HEK293 (cell line): ENCODE measurements around the gene XK.
"Not testable (repeated sequence)": the region's sequence is repeated elsewhere in the genome, so short reads cannot be mapped to it uniquely, and the experiment has no call there.

Source experiments
- CTCF ChIA-PET: fragments of 350-600 bp; formaldehyde crosslinking; extraction: SDS; loops from one replicate; lab custom pipeline; 2021; ENCODE audit warnings: antibody characterized with exemption; lab: Yijun Ruan, JAX
- POLR2A ChIA-PET: fragments of 300-600 bp; formaldehyde crosslinking; extraction: SDS; loops from one replicate; lab custom pipeline; 2020; ENCODE audit warnings: antibody characterized with exemption, inconsistent platforms; lab: Yijun Ruan, JAX
- H3K27ac ChIP-seq: fragments of 200-500 bp; sonication (Bioruptor generic); 2 replicates; pipeline ENCODE4 v1.5.1; 2014; ENCODE audit warnings: low read depth, low read length, control low read depth, inconsistent platforms; ENCODE audit errors: extremely low read depth
- H3K36me3 ChIP-seq, 2 experiments: fragments of 200-500 bp in 1 of 2; sonication (Bioruptor generic) in 1 of 2; 1 replicate in 1 of 2; 2 replicates in 1 of 2; pipeline ENCODE4 v1.5.1; 2014 to 2017; ENCODE audit warnings: inconsistent platforms in 2 of 2, low read length in 2 of 2; ENCODE audit not compliant: control insufficient read depth in 2 of 2, insufficient read depth in 1 of 2
- H3K4me1 ChIP-seq: fragments of 200-500 bp; sonication (Bioruptor generic); 2 replicates; pipeline ENCODE4 v1.5.1; 2014; ENCODE audit warnings: mild to moderate bottlenecking, low read length, inconsistent platforms; ENCODE audit not compliant: control insufficient read depth, insufficient read depth
- H3K4me3 ChIP-seq: 2 replicates; pipeline ENCODE4 v1.5.1; 2011; ENCODE audit warnings: low read depth, mild to moderate bottlenecking, control low read depth, low read length, moderate library complexity
- H3K9me3 ChIP-seq: fragments of 200-500 bp; sonication (Bioruptor generic); 2 replicates; pipeline ENCODE4 v1.5.1; 2014; ENCODE audit warnings: low read depth, low read length, inconsistent platforms; ENCODE audit not compliant: control insufficient read depth, insufficient read depth
- SETDB1 ChIP-seq: IDR thresholded peaks from one replicate; pipeline ENCODE4 v1.6.1; 2017; ENCODE audit warnings: mild to moderate bottlenecking, low read length, moderate library complexity, mixed read lengths; ENCODE audit not compliant: insufficient read length
- SP2 ChIP-seq: fragments of 450-650 bp; formaldehyde crosslinking; IDR thresholded peaks from 2 replicates; pipeline ENCODE4 v1.5.1; 2016; ENCODE audit warnings: missing biosample characterization, missing genetic modification characterization
- SP3 ChIP-seq: fragments of 450-650 bp; formaldehyde crosslinking; IDR thresholded peaks from 2 replicates; pipeline ENCODE4 v1.5.1; 2016; ENCODE audit warnings: missing biosample characterization, missing genetic modification characterization
- ZBTB1 ChIP-seq: fragments of 450-650 bp; formaldehyde crosslinking; IDR thresholded peaks from 2 replicates; pipeline ENCODE4 v1.5.1; 2016; ENCODE audit warnings: missing biosample characterization, missing genetic modification characterization
- ZBTB7A ChIP-seq: fragments of 450-650 bp; formaldehyde crosslinking; IDR thresholded peaks from 2 replicates; pipeline ENCODE4 v1.5.1; 2016; ENCODE audit warnings: low read depth, missing biosample characterization, missing genetic modification characterization
- ZNF146 ChIP-seq: fragments of 450-650 bp; formaldehyde crosslinking; IDR thresholded peaks from 2 replicates; pipeline ENCODE4 v1.5.1; 2016; ENCODE audit warnings: missing biosample characterization, missing genetic modification characterization
- ZNF223 ChIP-seq: fragments of 450-650 bp; formaldehyde crosslinking; IDR thresholded peaks from 2 replicates; pipeline ENCODE4 v1.5.1; 2016; ENCODE audit warnings: missing biosample characterization, missing genetic modification characterization
- ZNF324 ChIP-seq: fragments of 450-650 bp; formaldehyde crosslinking; IDR thresholded peaks from 2 replicates; pipeline ENCODE4 v1.5.1; 2016; ENCODE audit warnings: missing biosample characterization, missing genetic modification characterization
- ZNF433 ChIP-seq: fragments of 450-650 bp; formaldehyde crosslinking; IDR thresholded peaks from 2 replicates; pipeline ENCODE4 v1.5.1; 2016; ENCODE audit warnings: missing biosample characterization, missing genetic modification characterization, low read depth
- ZNF473 ChIP-seq: fragments of 450-650 bp; formaldehyde crosslinking; IDR thresholded peaks from 2 replicates; pipeline ENCODE4 v1.5.1; 2017; ENCODE audit warnings: missing biosample characterization, missing genetic modification characterization
- ZNF530 ChIP-seq: fragments of 450-650 bp; formaldehyde crosslinking; IDR thresholded peaks from 2 replicates; pipeline ENCODE4 v1.5.1; 2016; ENCODE audit warnings: low read depth, missing biosample characterization, missing genetic modification characterization
- ZNF544 ChIP-seq: fragments of 450-650 bp; formaldehyde crosslinking; IDR thresholded peaks from 2 replicates; pipeline ENCODE4 v1.5.0; 2017; ENCODE audit warnings: missing biosample characterization, missing genetic modification characterization
- ZNF600 ChIP-seq: fragments of 450-650 bp; formaldehyde crosslinking; IDR thresholded peaks from 2 replicates; pipeline ENCODE4 v1.5.1; 2016; ENCODE audit warnings: missing biosample characterization, missing genetic modification characterization
- TF ChIP-seq, protein P1 (sequence below): fragments of 450-650 bp; formaldehyde crosslinking; IDR thresholded peaks from 2 replicates; pipeline ENCODE4 v1.5.1; 2016; ENCODE audit warnings: missing biosample characterization, missing genetic modification characterization
- TF ChIP-seq, protein P2 (sequence below): fragments of 450-650 bp; formaldehyde crosslinking; IDR thresholded peaks from 2 replicates; pipeline ENCODE4 v1.5.1; 2016; ENCODE audit warnings: missing biosample characterization, missing genetic modification characterization
- TF ChIP-seq, protein P3 (sequence below): IDR thresholded peaks from 2 replicates; pipeline ENCODE4 v1.6.1; 2011; ENCODE audit warnings: mild to moderate bottlenecking, low read depth, low read length, borderline replicate concordance
- TF ChIP-seq, protein P4 (sequence below): fragments of 450-650 bp; formaldehyde crosslinking; IDR thresholded peaks from 2 replicates; pipeline ENCODE4 v1.5.1; 2016; ENCODE audit warnings: missing biosample characterization, missing genetic modification characterization, borderline replicate concordance
- TF ChIP-seq, protein P5 (sequence below): fragments of 450-650 bp; formaldehyde crosslinking; optimal IDR thresholded peaks from 2 replicates; pipeline ENCODE3; 2016; ENCODE audit warnings: missing biosample characterization, mild to moderate bottlenecking, missing genetic modification characterization
- TF ChIP-seq, protein P6 (sequence below): fragments of 450-650 bp; formaldehyde crosslinking; IDR thresholded peaks from 2 replicates; pipeline ENCODE4 v1.5.1; 2016; ENCODE audit warnings: missing biosample characterization, missing genetic modification characterization

The XK gene

DNA sequence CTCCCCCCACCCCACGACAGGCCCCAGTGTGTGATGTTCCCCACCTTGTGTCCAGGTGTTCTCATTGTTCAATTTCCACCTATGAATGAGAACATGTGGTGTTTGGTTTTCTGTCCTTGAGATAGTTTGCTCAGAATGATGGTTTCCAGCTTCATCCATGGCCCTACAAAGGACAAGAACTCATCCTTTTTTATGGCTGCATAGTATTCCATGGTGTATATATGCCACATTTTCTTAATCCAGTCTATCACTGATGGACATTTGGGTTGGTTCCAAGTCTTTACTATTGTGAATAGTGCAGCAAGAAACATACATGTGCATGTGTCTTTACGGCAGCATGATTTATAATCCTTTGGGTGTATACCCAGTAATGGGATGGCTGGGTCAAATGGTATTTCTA lies 34.7 kb upstream of the XK start:
- H3K9me3 ChIP-seq, H3K4me1 ChIP-seq, CTCF ChIA-PET, H3K4me3 ChIP-seq, H3K27ac ChIP-seq, H3K36me3 ChIP-seq, POLR2A ChIA-PET: not testable (repeated sequence)
- TF ChIP-seq ZNF146 (tag by site-specific recombination) = peak; percentile 82

DNA sequence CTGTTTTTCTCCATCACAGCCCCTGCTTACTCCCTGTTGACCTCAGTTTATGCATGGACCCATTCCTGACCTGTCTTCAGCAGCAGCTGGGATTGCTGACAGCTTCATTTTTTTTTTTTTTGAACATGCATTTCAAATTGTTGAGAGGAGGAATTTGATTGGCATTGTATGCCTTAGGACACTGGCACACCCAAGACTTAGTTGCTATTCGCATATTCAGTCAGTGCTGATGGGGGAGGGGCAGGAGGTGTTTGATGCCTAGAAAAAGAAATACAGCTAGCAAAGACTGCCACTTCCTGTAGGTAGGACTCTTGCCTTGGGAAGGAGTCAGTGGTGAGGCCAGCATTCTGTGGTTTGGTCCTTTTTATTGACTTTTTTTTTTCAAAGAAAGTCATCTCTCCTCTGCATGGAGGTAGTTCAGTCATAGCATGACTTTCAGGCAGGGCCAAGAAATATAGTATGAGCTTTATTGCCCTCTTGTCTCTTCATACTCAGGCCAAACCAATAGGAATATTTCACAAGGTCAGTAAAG lies 33.6 kb upstream of the XK start:
- TF ChIP-seq ZBTB7A (tag by site-specific recombination) (no peak), ZNF324 (no peak), ZNF473 (tag by site-specific recombination) (no peak), ZBTB1 (tag by site-specific recombination) (no peak)
- TF ChIP-seq, protein P1, sequence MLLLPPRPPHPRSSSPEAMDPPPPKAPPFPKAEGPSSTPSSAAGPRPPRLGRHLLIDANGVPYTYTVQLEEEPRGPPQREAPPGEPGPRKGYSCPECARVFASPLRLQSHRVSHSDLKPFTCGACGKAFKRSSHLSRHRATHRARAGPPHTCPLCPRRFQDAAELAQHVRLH (tag by site-specific recombination) = no peak
- no peaks in the 10 kb centered on the region for H3K36me3 ChIP-seq

DNA sequence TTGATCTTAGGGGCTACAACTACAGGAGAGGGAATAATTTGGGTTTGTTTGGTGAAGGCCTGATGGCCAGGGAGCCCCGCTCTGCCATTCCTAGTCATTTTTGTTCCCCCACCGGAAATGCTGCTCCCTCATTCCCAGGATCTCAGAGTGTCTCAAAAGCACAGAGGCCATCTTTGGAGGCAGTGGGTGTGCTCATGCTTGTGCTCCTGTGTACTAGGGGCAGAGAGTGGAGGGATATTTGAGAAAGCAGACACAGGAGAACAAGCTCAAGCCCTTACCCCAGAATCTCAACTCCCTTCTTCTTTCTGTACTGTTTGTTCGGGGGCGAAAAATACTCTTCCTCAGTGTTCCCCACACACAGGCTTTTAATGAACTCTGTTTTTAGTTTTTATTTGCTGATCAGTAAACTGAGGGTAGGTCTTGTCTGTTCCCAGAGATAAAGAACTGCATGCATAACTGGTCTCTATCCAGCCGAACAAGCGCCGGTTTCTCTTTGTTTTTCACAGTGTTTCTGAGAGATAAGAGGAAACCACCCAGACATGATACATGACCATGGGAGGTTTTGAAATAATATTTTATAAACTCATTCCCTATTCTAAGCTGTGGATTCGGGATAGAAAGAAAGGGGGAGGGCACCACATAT lies 32.9 kb upstream of the XK start:
- H3K4me1 ChIP-seq = no peaks in the 10 kb centered on the region
- CTCF ChIA-PET = no interaction called here
- POLR2A ChIA-PET = no interaction called here
- H3K9me3 ChIP-seq = no peaks in the 10 kb centered on the region
- H3K36me3 ChIP-seq = no peaks in the 10 kb centered on the region
- TF ChIP-seq SP3 (tag by site-specific recombination) = no peak
- no peak for TF ChIP-seq SP2 (tag by site-specific recombination)
- TF ChIP-seq, protein P2, sequence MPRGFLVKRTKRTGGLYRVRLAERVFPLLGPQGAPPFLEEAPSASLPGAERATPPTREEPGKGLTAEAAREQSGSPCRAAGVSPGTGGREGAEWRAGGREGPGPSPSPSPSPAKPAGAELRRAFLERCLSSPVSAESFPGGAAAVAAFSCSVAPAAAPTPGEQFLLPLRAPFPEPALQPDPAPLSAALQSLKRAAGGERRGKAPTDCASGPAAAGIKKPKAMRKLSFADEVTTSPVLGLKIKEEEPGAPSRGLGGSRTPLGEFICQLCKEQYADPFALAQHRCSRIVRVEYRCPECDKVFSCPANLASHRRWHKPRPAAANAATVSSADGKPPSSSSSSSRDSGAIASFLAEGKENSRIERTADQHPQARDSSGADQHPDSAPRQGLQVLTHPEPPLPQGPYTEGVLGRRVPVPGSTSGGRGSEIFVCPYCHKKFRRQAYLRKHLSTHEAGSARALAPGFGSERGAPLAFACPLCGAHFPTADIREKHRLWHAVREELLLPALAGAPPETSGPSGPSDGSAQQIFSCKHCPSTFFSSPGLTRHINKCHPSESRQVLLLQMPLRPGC (tag by site-specific recombination) = no peak
- TF ChIP-seq ZNF544 (tag by site-specific recombination) = no peak
- no peak for TF ChIP-seq ZNF530
- TF ChIP-seq, protein P3, sequence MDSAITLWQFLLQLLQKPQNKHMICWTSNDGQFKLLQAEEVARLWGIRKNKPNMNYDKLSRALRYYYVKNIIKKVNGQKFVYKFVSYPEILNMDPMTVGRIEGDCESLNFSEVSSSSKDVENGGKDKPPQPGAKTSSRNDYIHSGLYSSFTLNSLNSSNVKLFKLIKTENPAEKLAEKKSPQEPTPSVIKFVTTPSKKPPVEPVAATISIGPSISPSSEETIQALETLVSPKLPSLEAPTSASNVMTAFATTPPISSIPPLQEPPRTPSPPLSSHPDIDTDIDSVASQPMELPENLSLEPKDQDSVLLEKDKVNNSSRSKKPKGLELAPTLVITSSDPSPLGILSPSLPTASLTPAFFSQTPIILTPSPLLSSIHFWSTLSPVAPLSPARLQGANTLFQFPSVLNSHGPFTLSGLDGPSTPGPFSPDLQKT = no peak
- no peak for TF ChIP-seq ZNF433
- no peak for TF ChIP-seq ZBTB1 (tag by site-specific recombination)
- TF ChIP-seq ZNF324 = no peak
- no peak for TF ChIP-seq ZNF223 (tag by site-specific recombination)
- TF ChIP-seq ZNF600 = no peak
- TF ChIP-seq, protein P4, sequence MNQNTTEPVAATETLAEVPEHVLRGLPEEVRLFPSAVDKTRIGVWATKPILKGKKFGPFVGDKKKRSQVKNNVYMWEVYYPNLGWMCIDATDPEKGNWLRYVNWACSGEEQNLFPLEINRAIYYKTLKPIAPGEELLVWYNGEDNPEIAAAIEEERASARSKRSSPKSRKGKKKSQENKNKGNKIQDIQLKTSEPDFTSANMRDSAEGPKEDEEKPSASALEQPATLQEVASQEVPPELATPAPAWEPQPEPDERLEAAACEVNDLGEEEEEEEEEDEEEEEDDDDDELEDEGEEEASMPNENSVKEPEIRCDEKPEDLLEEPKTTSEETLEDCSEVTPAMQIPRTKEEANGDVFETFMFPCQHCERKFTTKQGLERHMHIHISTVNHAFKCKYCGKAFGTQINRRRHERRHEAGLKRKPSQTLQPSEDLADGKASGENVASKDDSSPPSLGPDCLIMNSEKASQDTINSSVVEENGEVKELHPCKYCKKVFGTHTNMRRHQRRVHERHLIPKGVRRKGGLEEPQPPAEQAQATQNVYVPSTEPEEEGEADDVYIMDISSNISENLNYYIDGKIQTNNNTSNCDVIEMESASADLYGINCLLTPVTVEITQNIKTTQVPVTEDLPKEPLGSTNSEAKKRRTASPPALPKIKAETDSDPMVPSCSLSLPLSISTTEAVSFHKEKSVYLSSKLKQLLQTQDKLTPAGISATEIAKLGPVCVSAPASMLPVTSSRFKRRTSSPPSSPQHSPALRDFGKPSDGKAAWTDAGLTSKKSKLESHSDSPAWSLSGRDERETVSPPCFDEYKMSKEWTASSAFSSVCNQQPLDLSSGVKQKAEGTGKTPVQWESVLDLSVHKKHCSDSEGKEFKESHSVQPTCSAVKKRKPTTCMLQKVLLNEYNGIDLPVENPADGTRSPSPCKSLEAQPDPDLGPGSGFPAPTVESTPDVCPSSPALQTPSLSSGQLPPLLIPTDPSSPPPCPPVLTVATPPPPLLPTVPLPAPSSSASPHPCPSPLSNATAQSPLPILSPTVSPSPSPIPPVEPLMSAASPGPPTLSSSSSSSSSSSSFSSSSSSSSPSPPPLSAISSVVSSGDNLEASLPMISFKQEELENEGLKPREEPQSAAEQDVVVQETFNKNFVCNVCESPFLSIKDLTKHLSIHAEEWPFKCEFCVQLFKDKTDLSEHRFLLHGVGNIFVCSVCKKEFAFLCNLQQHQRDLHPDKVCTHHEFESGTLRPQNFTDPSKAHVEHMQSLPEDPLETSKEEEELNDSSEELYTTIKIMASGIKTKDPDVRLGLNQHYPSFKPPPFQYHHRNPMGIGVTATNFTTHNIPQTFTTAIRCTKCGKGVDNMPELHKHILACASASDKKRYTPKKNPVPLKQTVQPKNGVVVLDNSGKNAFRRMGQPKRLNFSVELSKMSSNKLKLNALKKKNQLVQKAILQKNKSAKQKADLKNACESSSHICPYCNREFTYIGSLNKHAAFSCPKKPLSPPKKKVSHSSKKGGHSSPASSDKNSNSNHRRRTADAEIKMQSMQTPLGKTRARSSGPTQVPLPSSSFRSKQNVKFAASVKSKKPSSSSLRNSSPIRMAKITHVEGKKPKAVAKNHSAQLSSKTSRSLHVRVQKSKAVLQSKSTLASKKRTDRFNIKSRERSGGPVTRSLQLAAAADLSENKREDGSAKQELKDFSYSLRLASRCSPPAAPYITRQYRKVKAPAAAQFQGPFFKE = no peak
- no peak for TF ChIP-seq SETDB1
- TF ChIP-seq, protein P5, sequence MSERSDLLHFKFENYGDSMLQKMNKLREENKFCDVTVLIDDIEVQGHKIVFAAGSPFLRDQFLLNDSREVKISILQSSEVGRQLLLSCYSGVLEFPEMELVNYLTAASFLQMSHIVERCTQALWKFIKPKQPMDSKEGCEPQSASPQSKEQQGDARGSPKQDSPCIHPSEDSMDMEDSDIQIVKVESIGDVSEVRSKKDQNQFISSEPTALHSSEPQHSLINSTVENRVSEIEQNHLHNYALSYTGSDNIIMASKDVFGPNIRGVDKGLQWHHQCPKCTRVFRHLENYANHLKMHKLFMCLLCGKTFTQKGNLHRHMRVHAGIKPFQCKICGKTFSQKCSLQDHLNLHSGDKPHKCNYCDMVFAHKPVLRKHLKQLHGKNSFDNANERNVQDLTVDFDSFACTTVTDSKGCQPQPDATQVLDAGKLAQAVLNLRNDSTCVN (tag by site-specific recombination) = no peak
- TF ChIP-seq, protein P6, sequence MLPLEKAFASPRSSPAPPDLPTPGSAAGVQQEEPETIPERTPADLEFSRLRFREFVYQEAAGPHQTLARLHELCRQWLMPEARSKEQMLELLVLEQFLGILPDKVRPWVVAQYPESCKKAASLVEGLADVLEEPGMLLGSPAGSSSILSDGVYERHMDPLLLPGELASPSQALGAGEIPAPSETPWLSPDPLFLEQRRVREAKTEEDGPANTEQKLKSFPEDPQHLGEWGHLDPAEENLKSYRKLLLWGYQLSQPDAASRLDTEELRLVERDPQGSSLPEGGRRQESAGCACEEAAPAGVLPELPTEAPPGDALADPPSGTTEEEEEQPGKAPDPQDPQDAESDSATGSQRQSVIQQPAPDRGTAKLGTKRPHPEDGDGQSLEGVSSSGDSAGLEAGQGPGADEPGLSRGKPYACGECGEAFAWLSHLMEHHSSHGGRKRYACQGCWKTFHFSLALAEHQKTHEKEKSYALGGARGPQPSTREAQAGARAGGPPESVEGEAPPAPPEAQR (tag by site-specific recombination) = no peak
- H3K4me3 ChIP-seq = no peak overlapping the region
- no peak overlapping the region for H3K27ac ChIP-seq

More for the DNA sequence above, 33.6 kb upstream of the XK start:
- Histone ChIP-seq H3K4me3 (no peak overlapping the region), H3K4me1 (no peaks in the 10 kb centered on the region), H3K9me3 (no peaks in the 10 kb centered on the region), H3K27ac (no peak overlapping the region)
- CTCF ChIA-PET = interaction anchor here (0.8 kb wide), 1 partner anchor 143 kb away, joined by 5 read pairs; no protein-coding TSS in a partner anchor
- POLR2A ChIA-PET = no interaction called here
